ENCODE data around the gene BRDT.

BRDT gene

GRCh38 chr1:91949356-91949699 is at the start of gene BRDT:
BRDT (plus strand) TSS chr1:91949401; CDS start chr1:91962755, 13,354 bp downstream.
- no peak for DNase-seq (ENCODE audit: low read depth)

- no peak for DNase-seq (ENCODE audit: low read depth)
Observed at GRCh38 chr1:91900562-91900961, 48.6 kb upstream of the BRDT start.

- DNase-seq (ENCODE audit: low read depth) = no peak
Observed at GRCh38 chr1:91901231-91901630, 48.0 kb upstream of the BRDT start.

- no peak for DNase-seq (ENCODE audit: low read depth)
Observed at GRCh38 chr1:91912266-91912665, 36.9 kb upstream of the BRDT start.

GRCh38 chr1:91913018-91913417 is 36.2 kb upstream of the BRDT start:
- DNase-seq (ENCODE audit: low read depth) = no peak

- DNase-seq (ENCODE audit: low read depth) = no peak
Observed at GRCh38 chr1:91916046-91916445, 33.2 kb upstream of the BRDT start.

GRCh38 chr1:91916811-91917460 is 32.3 kb upstream of the BRDT start:
- no peak for DNase-seq (ENCODE audit: low read depth)

GRCh38 chr1:91919962-91920361 is 29.2 kb upstream of the BRDT start:
- DNase-seq (ENCODE audit: low read depth) = no peak

- no peak for DNase-seq (ENCODE audit: low read depth)
Observed at GRCh38 chr1:91924146-91924545, 25.1 kb upstream of the BRDT start.

- no peak for DNase-seq (ENCODE audit: low read depth)
Observed at GRCh38 chr1:91925644-91926435, 23.4 kb upstream of the BRDT start.

GRCh38 chr1:91928026-91928425 is 21.2 kb upstream of the BRDT start:
- no peak for DNase-seq (ENCODE audit: low read depth)

- DNase-seq (ENCODE audit: low read depth) = no peak
Observed at GRCh38 chr1:91929250-91929649, 20.0 kb upstream of the BRDT start.

GRCh38 chr1:91937613-91938012 is 11.6 kb upstream of the BRDT start:
- DNase-seq (ENCODE audit: low read depth) = no peak

- no peak for DNase-seq (ENCODE audit: low read depth)
Observed at GRCh38 chr1:91940496-91940895, 8.7 kb upstream of the BRDT start.

- DNase-seq (ENCODE audit: low read depth) = no peak
Observed at GRCh38 chr1:91944087-91944486, 5.1 kb upstream of the BRDT start.

- no peak for DNase-seq (ENCODE audit: low read depth)
Observed at GRCh38 chr1:91948097-91948496, 1.1 kb upstream of the BRDT start.

GRCh38 chr1:91948501-91949355 is 473 bp upstream of the BRDT start:
- DNase-seq (ENCODE audit: low read depth) = no peak

GRCh38 chr1:91952187-91952586 is 3.0 kb downstream of the BRDT start:
- DNase-seq (ENCODE audit: low read depth) = no peak

GRCh38 chr1:91958926-91959325 is 9.7 kb downstream of the BRDT start:
- no peak for DNase-seq (ENCODE audit: low read depth)

GRCh38 chr1:91968334-91968733 is 19.1 kb downstream of the BRDT start:
- DNase-seq (ENCODE audit: low read depth) = no peak

- DNase-seq (ENCODE audit: low read depth) = no peak
Observed at GRCh38 chr1:91979383-91979782, 30.2 kb downstream of the BRDT start.

GRCh38 chr1:91980663-91981062 is 31.5 kb downstream of the BRDT start:
- no peak for DNase-seq (ENCODE audit: low read depth)

All from stimulated activated CD8-positive, alpha-beta memory T cell treated with anti-CD3 and anti-CD28 coated beads, Interleukin-7, amount 100 ng/mL, for 24 hours (primary cell).